GM18502 (cell line): ENCODE measurements around the gene AKT3.

ENCODE experiments used
- ATAC-seq: cut with Tn5 transposase; IDR thresholded peaks from one replicate; pipeline ENCODE4 v1.9.1; 2021; ENCODE audit warnings: mild to moderate bottlenecking; ENCODE audit not compliant: unreplicated experiment, poor library complexity

AKT3 gene

DNA sequence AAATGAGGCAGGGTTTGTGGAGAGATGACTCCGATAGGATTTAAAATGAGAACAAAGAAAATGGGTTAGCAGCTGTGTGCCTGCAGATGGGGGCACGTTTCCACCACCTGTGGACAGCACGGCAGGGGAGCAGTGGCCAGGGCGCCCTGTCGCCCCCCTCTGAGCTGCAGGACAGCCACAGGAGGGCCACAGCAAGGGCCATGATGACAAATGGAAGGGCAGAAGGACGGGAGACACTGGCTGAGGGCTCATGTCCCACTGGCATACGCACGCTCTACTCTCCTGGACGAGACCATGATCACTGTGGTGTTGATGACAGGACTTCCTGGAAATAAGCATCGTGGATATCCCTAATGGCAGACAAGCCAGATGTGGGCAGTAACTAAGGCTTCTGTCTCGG, 353.2 kb downstream of the AKT3 start:
- no peak for ATAC-seq

DNA sequence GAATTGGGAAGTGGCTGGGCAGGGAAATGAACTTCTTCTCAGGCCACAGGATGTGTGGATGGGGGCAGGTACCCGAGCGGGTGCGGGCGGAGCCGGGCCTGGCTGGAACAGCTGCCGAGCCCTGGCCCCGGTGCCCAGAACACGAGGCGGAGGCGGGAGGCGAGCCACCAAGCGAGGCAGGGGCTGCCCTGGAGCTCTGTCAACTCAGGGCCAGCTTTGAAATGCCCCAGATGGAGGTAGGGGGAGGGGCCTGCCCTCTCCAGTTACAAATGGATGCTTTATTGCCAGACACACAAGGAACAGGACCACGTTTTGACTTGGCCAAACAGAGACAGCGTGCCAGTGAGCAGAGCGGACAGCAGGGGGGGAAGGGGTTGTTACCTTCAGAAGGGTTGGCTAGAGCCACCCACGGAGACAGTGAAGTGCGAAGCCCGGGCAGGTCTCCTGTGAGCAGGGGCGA, 353.8 kb downstream of the AKT3 start:
- no peak for ATAC-seq

DNA sequence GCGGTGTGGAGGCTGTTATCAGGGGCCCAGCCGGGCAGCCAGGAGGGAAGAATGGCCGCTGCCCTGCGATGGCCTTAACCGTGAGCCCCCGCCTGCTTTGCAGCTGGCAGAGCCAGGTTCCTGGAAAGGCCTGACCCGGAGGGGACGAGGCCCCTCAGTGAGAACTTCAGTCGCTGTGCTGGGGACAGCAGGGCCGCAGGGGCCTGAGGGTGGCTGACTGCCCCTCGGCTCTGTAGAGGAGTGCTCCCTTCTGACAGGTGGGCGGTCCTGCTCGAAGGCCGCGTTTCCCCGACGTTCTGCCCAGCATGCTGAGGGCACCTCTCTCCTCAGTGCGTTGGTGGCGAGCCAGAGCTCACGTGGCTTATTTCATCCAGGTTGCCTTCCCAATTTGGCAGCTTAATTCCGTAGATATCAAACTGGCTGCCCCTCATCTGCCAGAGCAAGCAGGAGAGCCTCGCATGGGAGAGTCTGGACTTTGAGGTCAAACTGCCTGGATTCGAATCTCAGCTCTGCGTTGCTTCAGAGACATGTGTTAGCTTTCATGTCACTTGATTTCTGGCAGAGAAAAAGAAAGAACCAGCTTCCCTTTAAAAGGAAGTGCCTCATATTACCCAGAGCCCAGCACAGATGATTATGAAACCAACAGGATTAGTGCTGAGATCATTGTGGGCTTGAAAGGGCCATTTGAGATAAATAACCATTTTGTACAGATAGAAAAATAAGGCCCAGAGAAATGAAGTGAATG, 354.4 kb downstream of the AKT3 start:
- no peak for ATAC-seq

DNA sequence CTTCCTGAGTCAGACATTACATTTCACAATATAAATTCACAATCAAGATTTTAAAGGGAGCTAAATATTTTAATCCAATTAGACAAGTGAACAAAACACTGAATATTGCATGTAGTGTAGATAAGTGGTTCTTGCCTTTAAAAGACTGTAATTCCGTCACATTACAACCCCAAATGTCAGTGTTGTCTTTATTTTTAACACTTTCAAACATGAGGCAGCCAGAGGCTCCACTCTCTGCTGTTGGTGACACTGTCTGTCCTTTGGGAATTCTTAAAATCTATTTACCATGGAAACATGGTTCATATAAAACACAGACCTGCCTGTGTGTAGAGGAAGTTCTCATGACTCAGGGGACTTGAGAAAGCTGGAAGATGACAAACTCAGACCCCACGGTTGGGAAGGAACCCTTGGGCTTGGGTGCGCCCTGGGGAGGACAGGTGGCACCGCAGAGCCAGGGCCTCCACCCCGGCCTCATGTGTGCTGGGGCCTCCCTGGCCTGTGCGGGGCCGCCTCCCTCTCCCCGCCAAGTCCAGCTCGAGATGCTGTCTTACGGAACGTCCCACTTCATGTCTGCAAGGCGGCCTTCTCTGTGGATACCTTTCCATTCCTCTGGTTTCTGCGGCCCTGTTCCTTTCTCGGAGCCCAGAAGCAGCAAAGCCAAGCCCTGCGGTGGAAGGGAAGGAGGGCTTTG, 355.2 kb downstream of the AKT3 start:
- no peak for ATAC-seq

DNA sequence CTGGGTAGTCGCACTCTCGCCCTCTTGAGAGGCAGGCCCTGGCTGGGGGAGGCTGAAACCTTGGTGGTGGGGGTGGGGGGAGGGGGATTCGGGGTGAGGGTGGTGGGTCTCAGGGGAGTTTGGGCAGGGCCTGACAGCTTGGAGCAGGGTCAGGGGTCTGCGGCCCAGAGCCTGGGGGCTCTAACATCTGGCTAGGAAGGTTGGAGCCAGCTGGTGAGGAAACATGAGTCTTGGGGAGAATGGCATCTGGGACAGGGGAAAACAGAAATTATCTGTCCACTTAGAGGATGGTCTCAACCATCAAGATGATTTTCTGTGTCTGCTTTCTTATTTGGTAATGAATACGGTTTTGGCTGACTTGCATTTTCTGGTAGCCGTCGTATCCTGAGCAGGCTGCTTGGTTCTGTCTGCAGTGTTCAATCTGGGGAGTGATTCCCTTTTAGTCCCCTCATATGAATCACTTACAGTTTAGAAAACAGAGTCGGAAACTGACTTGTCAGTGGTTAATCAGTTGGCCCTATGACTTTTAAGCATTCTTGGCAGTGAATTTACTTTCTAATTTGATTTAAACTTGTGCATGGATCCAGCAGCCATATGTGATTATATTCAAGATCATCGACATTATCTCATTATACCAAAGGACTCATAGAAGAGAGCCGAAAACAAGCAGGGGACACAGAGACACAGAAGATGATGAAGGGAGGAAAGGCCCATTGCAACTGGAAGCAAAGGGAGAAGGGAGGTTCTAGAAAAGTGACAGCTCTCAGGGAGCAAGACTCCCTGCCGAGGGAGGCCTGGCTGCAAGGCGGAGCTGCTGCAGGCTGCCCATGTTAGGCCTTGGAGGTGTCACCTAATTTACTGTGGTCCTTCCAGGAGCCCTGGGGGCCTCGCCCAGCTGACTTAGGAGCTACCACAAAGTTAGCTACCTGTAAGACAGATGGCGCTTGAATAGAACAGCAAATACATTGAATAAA, 356.6 kb downstream of the AKT3 start:
- no peak for ATAC-seq

DNA sequence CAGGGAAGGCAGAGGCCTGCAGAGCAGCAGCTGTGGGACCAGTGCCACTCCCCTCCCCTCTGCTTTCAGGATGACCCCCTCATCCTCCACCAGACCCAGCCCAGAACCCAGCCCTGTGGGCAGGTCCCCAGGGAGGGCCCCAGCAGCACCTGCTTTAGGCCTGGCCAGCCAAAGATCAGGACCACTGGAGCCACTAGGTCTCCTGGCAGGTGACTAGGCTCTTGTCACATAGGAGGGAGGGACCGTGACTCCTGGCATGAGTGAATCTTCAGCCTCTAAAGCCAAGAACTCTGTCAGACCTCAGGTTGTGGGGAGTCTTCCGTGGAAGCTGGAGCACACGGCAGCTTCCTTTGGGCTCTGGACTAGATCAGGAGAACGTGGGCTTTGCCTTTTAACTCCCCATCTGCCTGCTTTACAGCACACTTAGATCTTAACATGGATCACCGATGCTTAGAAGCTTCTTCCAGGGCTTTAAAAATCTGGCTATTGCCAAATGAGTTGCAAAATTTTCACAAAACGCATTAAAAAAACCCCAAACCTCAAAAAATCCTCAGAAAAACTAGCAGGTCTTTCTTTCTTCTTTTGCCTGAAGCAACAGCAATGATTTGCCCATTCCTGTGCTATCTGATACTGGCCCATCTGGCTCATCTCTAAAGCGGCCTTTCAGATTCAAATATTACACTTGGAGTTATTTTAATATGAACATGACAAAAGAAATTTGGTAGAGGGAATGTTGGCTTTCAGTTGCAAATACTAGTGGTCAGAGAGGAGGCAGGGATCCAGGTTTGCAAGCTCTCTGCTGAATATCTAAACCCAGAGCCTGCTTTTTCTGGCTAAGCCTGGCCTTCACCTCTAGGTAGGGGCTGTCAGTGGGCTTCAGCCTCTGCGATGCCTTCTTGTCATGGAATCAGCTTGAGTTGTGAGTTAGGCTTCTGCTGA, 359.0 kb downstream of the AKT3 start:
- no peak for ATAC-seq

DNA sequence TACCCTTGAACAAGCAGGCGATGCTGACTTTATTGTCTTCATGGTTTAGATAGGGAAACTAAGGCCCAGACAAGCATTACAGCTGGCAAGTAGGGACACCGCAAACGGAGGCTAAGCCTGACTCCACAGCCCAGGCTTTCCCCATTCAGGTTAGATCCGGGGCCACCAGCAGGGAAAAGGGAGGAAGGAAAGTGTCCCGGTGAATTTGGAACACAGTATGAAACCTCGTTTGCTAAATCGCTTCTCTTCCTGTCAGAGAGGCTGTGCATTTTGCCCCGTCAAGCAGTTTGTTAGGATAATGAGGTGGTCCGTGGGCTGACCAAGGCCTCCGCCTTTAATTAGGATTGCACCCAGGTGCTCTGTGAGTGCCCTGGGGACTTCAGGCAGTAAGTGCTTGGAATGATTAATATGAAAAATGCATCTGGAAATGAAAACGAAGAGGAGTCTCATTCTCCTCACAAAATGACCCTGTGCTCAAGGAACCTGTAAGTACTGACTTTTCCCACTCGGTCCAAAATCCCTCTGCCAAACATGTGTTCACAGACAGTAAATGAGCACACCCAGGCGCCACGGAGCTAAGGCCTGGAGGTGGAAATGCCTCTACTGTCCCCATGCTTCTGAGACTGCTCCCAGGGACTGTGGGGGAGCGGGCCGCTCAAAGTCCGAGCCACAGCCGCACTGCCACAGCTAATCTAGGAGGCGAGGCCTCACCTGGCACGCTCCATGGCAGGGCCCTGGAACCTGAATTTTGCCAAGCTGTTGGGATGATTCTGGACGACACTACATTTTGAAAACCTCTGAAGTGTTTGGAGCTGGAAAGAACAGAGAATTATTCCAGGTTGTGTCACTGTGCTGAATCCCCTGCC, 360.1 kb downstream of the AKT3 start:
- no peak for ATAC-seq

DNA sequence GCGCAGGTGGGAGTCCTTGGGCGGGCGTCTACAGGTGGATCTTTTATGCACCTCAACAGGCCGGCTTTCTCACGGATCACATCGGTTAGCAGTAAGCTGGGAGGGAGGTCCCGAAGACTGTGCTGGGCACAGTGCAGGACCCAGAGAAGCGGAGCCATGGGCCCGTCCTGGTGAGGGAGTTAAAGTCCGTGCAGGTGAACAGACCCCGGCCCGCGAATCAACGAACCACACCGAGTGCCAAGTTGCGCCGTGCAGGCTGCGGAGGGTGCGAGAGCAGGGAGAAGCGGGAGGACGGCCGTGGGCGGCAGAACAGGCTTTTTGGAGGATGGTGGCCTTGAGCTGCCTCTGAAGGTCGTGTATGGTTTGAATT, 360.9 kb downstream of the AKT3 start:
- no peak for ATAC-seq

DNA sequence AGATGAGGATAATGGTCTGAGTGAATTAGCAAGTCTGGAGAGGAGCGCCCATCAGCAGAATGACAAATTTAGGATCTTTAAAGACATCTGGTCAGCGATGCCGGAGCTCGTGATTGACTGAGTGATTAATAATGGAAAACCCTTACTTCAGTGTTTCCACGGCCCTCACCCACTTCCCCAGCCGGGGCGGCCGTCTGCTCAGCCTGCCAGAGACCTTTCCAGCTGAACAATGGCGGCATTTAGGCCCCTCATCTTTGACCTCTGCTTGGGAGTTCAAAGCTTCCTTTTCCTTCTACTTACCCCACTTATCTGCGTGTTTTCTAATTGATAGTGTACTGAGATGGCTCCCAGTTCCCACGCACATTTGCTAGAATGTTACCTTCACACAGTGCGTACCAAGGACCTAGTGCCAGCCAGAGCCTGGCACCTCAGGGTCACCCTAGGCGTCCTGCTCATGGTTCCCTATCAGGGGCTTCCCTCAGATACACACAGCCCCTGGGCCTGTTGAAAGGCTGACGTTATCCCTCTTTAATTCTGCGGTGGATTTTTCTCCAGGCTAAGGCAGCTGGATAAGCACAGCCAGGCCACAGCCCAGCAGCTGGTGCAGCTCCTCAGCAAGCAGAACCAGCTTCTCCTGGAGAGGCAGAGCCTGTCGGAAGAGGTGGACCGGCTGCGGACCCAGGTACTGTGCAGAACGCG, 361.4 kb downstream of the AKT3 start:
- ATAC-seq = no peak

DNA sequence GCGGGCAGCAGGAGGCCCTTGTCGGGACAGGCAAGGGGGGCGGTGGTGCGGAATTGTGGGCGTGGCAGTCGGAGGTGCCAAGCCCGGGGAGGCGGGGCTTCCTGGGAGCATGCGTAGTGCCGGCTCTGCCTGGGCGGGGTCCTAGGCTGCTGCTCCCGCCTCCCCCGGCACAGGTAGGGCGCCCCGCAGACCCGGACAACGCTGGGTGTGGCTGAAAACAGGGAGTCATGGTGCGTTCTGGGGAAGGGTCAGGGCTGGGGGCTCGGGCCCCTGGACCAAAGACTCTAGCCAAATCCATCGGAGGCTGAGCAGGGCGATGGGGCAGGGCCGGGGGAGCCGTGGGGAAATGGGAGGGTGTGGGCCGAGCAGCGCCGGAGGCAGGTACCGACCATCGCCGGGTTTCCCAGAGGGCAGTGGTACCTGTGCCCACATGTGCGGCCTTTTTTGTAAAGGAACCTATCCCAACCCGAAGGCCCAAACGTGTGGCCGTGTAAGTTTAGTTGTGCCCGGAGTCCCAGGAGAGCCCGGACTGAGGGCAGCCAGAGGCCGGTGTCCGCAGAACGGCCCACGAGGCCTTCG, 362.3 kb downstream of the AKT3 start:
- ATAC-seq = no peak

DNA sequence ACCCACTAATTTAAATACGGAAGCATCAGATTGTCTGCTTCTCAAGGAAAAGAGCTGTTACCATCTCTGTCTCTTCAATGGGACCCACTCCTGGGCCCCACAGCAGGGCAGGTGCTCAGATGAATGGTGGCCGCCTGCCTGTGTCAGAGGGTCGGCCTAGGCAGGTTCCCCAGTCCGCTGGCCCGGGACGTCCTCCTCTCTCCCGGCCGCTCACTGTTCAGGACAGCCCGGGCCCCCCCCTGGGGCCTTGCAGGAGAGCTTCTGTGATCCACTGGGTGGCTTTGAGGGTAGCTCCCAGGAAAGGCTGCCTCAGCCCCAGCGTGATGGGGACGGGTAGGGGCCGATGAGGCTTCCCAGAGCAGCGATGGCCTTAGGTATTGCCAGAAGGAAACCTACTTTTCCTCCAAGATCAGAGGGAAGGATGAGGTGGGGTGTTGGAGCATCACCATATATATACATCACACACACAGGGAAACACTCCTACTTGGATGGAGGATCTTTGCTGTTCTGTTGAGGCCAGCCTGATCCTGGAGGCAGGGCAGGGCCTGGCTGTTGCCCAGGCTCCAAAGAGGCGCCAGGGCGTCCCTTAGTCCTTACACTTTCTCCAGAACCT, 362.9 kb downstream of the AKT3 start:
- no peak for ATAC-seq

DNA sequence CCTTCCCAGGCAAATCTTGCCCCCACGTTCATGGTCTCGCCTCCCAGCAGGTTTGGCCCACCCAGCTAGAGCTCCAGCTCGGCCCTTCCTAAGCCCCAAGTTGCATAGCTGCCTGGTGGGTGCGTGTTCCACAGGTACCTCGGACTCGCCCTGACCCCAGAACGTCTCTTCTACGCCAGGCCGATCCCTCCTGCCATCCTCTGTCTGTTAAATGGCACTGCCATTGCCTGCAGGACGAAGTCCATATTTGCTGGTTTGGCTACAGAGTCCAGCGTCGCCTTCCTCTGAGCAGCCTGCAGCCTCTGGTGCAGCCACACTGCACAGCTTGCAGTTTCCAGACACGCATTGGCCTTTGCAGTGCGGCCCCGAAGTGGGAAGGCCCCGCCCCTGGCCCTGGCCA, 366.1 kb downstream of the AKT3 start:
- ATAC-seq = no peak

DNA sequence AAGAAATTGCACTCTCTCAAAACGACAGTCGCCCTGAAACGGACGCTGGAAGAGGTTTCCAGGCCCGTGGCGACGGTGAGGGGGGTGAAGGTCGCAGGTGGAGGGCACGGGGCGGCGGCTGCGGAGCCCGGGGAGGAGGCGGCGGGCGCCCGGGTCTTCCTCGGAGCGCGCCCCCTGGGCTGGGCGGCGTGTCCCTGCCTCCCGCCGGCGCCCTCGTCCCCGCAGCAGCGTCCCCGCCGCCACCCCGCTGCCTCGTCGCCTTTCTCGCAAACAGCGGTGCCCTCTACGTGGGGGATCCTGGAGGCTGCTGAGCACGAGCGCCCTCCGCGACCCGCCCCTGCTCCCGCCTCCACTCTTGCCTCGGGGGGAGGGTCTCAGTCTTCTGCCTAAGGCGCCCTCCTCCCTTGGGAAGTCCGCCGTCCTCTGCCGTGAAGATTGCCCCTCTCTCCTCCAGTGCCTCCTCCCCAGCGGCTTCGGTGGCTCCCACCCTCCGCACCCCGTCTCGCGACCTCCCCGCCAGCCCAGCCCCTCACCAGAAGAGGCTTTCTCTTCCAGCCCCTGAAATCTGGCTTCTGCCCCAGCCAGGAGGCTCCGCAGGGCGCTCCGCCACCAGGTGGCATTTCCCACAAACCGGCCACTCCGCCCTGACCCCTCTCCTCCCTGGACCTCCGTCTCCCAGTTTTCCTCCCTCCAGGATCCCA, 366.8 kb downstream of the AKT3 start:
- ATAC-seq = no peak

DNA sequence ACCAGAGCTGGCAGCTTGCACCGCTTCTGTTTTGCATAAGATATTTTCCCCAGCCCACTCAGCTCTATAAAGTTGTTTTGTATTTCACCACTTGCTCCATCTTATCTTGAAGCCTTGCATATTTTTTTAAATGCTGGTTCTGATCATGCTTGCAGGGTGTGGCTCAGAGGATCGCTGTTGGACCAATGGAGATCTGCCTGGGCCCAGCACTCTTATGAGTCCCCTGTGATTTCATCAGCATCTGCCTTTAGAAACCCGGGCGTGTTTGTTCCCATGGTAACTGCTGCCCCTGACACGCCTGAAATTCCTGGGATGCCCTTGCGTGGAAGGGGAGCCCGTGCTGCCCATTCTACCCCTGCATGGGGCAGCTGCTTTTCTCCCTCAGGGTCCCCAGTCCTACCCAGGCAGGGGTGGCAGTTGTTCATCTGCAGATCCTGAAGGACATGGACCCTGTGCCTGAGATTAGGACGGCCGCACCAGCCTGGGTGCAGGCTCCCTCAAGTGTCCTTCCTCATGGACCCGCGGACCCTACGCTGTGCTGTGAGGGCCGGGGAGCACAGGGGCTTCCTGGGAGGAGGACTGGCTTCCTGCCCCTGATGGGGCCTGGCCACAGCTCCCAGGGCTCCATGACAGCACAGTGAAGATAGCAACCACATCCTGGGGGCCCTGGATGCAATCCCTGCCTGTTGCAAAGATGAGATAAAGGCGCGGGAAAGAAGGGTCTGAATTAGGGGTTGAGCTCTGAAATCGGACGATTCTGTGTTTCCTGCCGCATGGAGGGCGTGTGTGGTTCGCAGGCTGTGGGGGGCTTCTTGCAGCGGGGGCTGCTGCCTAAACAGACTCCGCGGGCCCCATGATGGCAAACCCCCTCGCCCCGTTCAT, 367.7 kb downstream of the AKT3 start:
- no peak for ATAC-seq

DNA sequence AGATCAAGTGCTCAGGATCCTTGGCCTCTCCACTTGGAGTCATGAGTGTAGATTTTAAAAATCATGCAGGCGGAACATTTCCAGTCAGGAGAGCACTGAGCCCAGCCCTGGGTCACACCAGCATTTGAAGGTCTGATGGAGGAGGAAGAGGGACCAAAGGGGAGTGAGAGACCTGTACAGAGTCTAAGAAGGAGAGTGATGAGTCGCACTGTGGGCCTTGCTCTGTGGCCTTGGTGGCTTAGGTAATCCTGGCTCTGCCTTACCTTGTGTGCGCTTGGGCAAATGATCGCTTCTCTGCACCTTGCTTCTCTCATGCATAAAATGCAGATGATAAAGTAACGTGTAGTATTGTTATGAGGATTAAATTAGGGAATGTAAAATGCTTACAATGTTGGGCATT, 368.9 kb downstream of the AKT3 start:
- ATAC-seq = no peak

DNA sequence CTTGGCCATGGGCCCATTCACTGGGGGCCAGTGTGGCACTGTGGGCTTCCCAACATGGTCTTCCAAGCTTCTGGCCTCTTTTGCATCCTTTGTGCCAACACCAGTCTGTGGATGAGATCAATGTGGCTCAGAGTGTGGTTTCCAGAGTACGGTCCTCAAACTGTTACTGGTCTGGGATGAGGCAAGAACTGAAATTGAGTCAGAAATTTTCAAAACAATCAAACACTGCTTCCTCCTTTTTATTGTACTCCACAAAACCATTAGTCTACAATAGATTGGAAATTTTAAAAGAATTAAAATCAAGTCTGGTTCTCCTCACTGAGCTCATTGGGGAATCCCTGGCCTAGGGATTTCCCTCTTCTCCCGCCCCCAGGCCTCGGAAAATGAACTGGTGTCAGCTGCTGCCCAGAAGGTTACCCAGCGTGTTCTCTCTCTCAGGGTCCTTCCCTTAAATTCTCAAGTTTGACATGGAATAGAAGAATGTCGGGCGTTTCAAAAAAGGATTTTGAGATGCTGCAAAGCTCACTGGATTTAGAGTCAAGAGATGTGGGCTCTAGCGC, 372.2 kb downstream of the AKT3 start:
- no peak for ATAC-seq
